Activated T-helper 9 cell treated with anti-CD3 and anti-CD28 coated beads, Interleukin-2, amount 50 U/mL, for 16 hours (primary cell): ENCODE data around the gene ONECUT2.

Experiments used
- DNase-seq: peaks from one replicate; pipeline ENCODE4 v3.0.0-alpha.2; 2020; ENCODE audit warnings: low read depth

ONECUT2 gene

GRCh38 chr18:57431467-57432080 lies 3.6 kb upstream of the ONECUT2 start:
- DNase-seq, result no peak

- DNase-seq, result no peak
These were observed 3.0 kb upstream of the ONECUT2 start for GRCh38 chr18:57432140-57432539.

- no peak for DNase-seq
These were observed 2.3 kb upstream of the ONECUT2 start for GRCh38 chr18:57432751-57433400.

- no peak for DNase-seq
These were observed 1.7 kb upstream of the ONECUT2 start for GRCh38 chr18:57433482-57433881.

- no peak for DNase-seq
These were observed 1.1 kb upstream of the ONECUT2 start for GRCh38 chr18:57433934-57434535.

- no peak for DNase-seq
These were observed 644 bp downstream of the ONECUT2 start for GRCh38 chr18:57435846-57436190.

- DNase-seq, result no peak
These were observed 1.2 kb downstream of the ONECUT2 start for GRCh38 chr18:57436191-57436964.

- no peak for DNase-seq
These were observed 1.8 kb downstream of the ONECUT2 start for GRCh38 chr18:57436965-57437333.

GRCh38 chr18:57437402-57437765 lies 2.2 kb downstream of the ONECUT2 start:
- DNase-seq, result no peak

- DNase-seq, result no peak
These were observed 2.8 kb downstream of the ONECUT2 start for GRCh38 chr18:57437766-57438671.

- DNase-seq, result no peak
These were observed 3.8 kb downstream of the ONECUT2 start for GRCh38 chr18:57438743-57439608.

GRCh38 chr18:57439609-57439968 lies 4.4 kb downstream of the ONECUT2 start:
- no peak for DNase-seq

- DNase-seq, result no peak
These were observed 4.8 kb downstream of the ONECUT2 start for GRCh38 chr18:57439985-57440330.

- no peak for DNase-seq
These were observed 5.3 kb downstream of the ONECUT2 start for GRCh38 chr18:57440331-57441070.

GRCh38 chr18:57441071-57441794 lies 6.1 kb downstream of the ONECUT2 start:
- DNase-seq, result no peak

- no peak for DNase-seq
These were observed 8.1 kb downstream of the ONECUT2 start for GRCh38 chr18:57443247-57443646.

GRCh38 chr18:57443702-57444101 lies 8.5 kb downstream of the ONECUT2 start:
- DNase-seq, result no peak

- no peak for DNase-seq
These were observed 9.2 kb downstream of the ONECUT2 start for GRCh38 chr18:57444301-57444759.

GRCh38 chr18:57445488-57446319 lies 10.5 kb downstream of the ONECUT2 start:
- no peak for DNase-seq
